Left colon (tissue), 2 donors: ENCODE data around the gene GEMIN5. TPM values are rescaled to one million over a fixed set of nuclear protein-coding genes. Genes with fewer than 3 reads are reported as not detected.
A peak's percentile ranks its signal among the peaks of the same experiment; 100 is the strongest.

Source experiments
- ATAC-seq: fragments of 200-7000 bp; cut with Tn5 transposase; one replicate; pipeline ENCODE4 v1.9.1; 2020; ENCODE audit warnings: mild to moderate bottlenecking, moderate library complexity
- DNase-seq, 2 donors: peaks; one replicate each; pipeline ENCODE4 v3.0.0-alpha.2; 2020
- intact Hi-C, 2 donors: fragments of 100-400 bp; cut with DNase I in 1 of 2; cut with micrococcal nuclease in 1 of 2; formaldehyde crosslinking; loops; one replicate each; pipeline versions ENCODE4 v1.11.2 to v1.14.0; 2022; cut with DNase I, micrococcal nuclease
- total RNA-seq, 2 donors: library from RNA; stranded (reverse); fragmentation: NEBNext Ultra II Directional; extraction: Animal tissue kit (Norgen Biotek cat#: 25700); gene quantifications; one replicate each; pipeline ENCODE4 v1.2.1, GENCODE V29; 2021
- donor health status: DM: no; HTN: no; CAD: no.
- donor health status: DM: yes; HTN: yes; CAD: no.

Gene GEMIN5
- total RNA-seq, 2 donors from 2014 or later = 6.7 to 7.7 TPM

DNA sequence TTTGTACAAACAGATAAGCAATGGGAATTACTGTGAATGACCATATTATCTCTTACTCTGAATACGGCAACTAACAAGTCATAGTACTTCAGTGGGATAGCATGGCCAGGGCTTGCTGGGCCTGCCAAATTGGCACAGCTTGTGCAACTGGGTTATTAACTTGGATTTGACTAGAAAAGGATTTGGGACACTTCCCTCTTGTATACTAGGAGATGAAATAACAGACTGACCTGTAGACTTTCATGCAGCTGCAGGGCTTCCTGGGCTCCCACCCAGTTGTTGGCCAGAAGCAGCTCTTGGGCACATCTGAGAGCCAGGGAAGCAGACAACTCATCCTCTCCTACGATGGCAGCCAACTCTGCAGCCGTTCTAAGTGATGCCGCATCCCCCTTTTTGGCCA, 39.8 kb downstream of the GEMIN5 start:
- intact Hi-C loops = no loop called here
- ATAC-seq = no peak
- no peak for DNase-seq

DNA sequence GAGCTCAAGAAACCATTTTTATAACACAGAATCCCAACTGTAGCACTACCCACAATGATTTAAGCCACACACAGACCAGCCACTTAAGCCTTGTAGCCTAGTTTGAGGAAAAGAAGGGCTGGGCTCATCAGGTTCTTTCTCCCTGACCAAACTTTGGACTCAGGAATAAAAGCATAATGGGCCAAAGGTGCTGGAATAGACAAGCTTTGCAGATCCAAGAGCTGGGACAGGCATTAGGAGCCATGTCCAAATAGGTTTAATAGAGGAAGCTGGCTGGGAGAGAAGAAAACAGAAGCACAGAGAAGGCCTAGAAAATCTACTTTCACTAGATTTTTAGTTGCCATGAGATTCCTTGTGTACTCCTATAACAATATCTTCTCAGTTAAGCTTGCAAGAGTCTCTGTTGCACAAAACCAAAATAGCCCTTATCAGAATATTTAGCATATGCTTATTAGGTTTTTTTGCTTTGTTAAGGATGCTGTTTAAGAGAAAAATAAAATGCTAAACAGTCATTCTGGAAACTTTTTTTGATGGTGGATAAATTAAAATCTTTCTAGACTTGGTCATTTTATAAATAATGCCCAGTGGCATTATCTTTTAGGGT, 41.3 kb downstream of the GEMIN5 start:
- intact Hi-C loops = no loop called here
- peak; percentile 85 for ATAC-seq
- DNase-seq = no peak

GRCh38 chr5:154895606-154896561, 42.1 kb downstream of the GEMIN5 start:
- intact Hi-C loops = no loop called here
- peak in 1 of 2 donors; percentile 11 for DNase-seq
- ATAC-seq = peak; percentile 76

GRCh38 chr5:154893381-154893780, 44.6 kb downstream of the GEMIN5 start:
- ATAC-seq (no peak), DNase-seq (no peak)
- intact Hi-C loops = no loop called here

- intact Hi-C loops = no loop called here
- DNase-seq = no peak
- ATAC-seq = no peak
These were observed 45.6 kb downstream of the GEMIN5 start for GRCh38 chr5:154892369-154892771.

DNA sequence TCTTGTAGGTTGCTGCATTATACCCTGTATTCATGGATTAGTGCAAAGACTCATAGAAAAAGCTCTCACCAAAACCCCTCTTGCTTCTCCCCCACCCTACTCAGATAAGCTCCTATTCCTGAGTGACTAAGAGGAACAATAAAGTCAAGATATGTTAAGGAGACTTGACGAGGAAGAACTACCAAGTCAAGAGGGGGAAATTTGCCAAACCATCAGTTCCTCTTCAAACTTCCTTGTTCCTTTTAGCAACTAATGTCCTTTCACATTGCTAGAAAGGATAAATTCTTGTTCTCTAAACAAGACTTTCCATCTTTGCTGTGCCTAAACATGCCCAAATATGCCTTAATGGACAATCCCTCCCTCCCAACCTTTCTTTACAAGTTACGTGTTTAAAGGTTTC, 52.6 kb downstream of the GEMIN5 start:
- no peak for ATAC-seq

DNA sequence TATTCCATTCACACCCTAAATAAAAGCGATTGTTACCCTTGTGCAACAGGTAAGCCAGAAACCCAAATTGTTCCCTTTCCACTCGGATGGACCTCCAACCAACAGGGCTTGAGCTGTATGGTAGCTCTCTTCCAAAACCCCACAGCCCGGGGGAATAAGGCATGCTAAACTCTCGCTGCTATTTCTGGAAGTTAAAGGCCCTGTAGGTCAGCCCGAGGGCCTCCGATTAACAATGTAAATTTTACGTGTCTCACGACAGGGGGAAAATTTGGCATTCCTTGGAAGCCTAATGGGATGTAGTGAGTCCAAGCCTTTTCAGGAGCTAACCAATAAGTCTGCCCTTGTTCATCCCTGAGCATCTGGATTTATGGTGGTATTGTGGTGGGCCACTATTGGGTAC, 53.6 kb downstream of the GEMIN5 start:
- DNase-seq = no peak
- ATAC-seq = no peak

More for the DNA sequence above, 52.6 kb downstream of the GEMIN5 start:
- DNase-seq = no peak
- intact Hi-C loops = no loop called here

DNA sequence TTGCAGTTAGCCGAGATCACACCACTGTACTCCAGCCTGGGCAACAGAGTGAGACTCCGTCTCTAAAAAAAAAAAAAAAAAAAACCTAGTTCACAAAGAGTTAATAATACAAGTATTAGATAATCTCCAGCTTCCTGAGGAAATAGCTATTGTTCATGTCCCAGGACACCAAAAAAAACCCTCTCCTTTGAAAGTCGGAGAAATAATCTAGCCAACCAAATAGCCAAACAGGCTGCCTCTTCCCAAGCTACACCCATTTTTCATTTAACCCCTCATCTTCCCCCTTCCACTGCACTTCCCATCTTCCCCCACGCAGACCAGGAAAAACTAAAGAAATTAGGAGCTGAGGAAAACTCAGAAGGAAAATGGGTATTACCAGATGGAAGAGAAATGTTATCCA, 56.0 kb downstream of the GEMIN5 start:
- DNase-seq (no peak), ATAC-seq (no peak)
- intact Hi-C loops = no loop called here

More for the DNA sequence above, 53.6 kb downstream of the GEMIN5 start:
- intact Hi-C loops = no loop called here

DNA sequence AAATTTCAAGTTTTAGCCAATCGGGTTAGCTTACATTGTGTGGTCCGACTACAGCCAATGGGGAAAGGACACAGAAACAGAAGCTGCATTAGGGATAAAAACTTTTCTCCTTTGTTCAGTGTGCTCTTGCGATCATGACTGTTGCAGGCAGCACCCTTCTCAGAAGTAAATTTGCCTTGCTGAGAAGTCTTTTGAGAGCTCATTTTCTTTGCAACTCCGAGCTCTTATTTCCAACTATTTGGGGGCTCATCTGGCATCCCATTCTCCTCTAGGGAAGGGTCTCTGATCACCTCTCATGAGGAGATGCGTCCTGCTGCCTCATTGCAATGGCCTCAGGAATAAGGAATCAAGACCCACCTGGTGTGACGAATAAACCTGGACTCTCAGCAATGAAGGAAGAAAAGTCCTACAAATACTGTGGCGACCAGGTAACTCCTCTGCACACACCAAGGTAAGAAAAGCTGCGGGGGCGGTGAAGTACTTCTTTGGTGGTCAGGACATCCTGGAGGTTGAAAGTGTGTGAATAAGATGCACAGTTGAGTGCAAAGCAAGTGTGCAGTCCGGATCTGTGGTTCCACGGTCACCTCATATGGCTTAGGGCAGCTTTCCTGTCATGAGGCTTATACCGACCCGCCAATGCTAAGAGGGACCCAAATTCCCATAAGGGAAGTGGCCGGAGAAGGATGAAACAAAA, 59.2 kb downstream of the GEMIN5 start:
- intact Hi-C loops = no loop called here
- ATAC-seq (no peak), DNase-seq (no peak)

DNA sequence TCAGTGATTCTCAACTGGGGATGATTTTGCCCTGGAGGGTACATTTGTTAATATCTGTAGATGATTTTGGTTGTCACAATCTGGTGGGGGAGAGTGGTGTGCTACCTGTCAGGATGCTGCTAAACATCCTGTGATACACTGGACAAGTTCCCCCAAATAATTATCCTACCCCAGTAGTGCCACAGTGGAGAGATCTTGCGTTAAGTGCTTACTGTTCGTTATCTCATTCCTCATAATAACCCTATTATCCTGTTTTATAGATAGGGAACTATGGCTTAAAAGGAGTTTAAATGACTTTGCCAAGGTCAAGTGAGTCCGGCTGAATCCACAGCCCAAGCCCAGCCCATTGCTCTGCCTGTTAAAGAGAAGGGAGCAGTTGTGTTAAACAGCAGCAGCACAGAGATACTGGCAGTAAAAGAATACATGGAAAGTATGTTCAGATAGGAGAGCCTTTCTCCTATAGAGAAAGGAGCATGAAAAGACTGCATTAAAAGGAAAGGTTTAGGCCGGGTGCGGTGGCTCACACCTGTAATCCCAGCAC, 64.2 kb downstream of the GEMIN5 start:
- intact Hi-C loops = no loop called here
- DNase-seq (peak in 1 of 2 donors; percentile 26), ATAC-seq (peak; percentile 96)

GRCh38 chr5:154871734-154872133, 66.3 kb downstream of the GEMIN5 start:
- no peak for DNase-seq
- ATAC-seq = no peak
- intact Hi-C loops = no loop called here

- no peak for DNase-seq
- ATAC-seq = peak; percentile 44
- intact Hi-C loops = no loop called here
These were observed 69.3 kb downstream of the GEMIN5 start for GRCh38 chr5:154868702-154869101.

DNA sequence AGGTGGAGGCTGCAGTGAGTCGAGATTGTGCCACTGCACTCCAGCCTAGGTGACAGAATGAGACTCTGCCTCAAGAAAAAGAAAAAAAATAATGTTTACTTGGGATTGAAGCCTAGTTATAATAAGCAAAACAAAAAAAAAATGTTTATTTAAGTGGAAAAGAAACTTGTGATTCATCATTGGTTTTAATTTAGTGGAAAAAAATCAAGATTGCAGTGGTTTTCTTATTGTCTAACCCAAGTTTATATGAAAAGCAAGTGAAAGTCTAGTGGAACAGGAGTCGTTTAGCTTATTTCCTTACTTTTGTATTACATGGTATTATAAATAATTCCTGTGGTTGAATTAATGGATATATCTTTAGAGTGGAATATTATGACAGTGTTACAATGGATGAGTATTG, 71.2 kb downstream of the GEMIN5 start:
- ATAC-seq (no peak), DNase-seq (no peak)
- intact Hi-C loops = no loop called here

GRCh38 chr5:154865466-154866184, 72.4 kb downstream of the GEMIN5 start:
- ATAC-seq (peak; percentile 51), DNase-seq (no peak)
- intact Hi-C loops = no loop called here

DNA sequence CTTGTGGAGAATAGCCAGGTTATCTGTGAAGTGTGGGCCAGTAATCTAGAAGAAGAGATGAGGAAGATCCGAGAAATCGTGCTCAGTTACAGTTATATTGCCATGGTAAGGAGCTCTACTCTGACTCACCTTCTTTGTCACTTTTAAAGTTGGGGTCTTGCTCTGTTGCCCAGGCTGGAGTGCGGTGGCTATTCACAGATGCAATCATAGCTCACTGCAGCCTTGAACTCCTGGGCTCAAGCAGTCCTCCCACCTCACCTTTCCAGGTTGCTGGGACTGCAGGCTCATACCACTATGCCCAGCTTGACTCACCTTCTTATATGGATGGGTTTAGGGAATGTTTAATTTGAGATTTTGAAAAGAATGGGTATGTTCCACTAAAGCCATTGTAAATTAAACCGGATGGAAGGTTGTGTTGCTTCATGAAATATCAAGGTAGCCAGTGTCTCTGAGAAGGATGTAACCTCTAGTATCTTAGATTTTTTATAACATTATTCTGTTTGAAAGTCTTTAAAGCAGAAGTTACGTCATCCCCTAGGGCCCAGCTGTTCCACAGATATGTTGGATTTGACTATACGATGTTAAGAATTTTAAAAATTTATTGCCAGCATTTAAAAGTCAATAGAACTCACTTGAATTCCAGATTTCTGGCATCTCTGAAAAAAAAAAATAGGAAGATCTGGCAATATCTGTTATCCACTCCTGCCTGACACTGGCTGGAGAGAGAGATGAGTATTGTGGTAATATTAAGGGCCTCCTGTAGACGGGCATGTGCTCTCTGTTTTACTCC, 74.5 kb downstream of the GEMIN5 start:
- DNase-seq = no peak
- no peak for ATAC-seq
- intact Hi-C loops = no loop called here

DNA sequence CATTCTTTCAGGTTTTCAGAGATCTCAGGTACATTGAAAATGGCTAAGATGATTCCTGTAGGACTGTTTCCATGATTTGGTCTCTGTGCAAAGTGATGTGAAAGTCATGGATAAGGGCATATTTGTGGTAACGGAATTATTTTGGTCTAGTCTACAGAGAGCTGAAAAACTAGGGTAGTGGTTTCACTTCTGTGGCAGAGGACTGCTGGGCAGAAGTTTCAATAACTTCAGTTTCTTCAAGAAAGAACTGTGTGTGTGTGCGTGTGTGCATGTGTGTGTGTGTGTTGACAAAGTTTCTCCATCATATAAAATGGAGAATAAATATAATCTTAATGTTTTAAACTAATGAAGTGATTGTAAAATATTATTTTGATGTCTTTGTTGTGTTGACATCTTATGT, 75.2 kb downstream of the GEMIN5 start:
- ATAC-seq (no peak), DNase-seq (no peak)
- intact Hi-C loops = no loop called here

DNA sequence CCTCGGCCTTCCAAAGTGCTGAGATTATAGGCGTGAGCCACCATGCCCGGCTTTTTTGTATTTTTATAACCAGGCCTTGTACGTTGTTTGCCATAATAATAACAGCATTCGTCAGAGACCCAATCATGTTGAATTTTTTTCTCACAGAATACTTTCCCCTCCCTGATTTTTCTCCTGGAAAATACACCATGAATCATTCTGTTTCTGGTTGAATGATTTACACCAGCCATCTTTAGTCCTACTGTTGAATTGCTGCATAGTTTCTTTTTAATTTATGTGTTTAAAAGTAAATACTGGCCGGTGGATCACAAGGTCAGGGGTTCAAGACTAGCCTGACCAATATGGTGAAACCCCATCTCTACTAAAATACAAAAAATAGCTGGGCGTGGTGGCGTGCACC, 76.1 kb downstream of the GEMIN5 start:
- intact Hi-C loops = no loop called here
- DNase-seq (no peak), ATAC-seq (no peak)

DNA sequence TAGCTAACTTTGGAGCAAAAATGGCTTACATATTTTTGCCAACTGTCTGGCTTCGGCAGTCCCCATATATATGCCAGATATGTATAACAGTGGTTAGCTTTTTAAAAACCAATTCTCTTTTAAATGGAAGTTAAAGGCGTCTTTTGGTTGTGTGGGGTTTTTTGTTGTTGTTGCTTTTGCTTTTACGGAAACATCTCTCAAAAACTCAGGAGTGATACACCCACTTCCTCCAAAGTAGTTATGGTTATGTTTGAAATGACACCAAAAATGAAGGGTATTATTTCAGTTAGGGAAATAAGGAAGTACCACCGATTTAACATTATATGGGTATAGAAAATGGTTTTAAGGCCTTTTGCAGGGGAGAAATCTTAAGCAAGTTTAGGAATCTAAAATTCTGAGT, 77.2 kb downstream of the GEMIN5 start:
- no peak for DNase-seq
- no peak for ATAC-seq
- intact Hi-C loops = no loop called here
